ENCODE data around the gene FBXO2.

DNA sequence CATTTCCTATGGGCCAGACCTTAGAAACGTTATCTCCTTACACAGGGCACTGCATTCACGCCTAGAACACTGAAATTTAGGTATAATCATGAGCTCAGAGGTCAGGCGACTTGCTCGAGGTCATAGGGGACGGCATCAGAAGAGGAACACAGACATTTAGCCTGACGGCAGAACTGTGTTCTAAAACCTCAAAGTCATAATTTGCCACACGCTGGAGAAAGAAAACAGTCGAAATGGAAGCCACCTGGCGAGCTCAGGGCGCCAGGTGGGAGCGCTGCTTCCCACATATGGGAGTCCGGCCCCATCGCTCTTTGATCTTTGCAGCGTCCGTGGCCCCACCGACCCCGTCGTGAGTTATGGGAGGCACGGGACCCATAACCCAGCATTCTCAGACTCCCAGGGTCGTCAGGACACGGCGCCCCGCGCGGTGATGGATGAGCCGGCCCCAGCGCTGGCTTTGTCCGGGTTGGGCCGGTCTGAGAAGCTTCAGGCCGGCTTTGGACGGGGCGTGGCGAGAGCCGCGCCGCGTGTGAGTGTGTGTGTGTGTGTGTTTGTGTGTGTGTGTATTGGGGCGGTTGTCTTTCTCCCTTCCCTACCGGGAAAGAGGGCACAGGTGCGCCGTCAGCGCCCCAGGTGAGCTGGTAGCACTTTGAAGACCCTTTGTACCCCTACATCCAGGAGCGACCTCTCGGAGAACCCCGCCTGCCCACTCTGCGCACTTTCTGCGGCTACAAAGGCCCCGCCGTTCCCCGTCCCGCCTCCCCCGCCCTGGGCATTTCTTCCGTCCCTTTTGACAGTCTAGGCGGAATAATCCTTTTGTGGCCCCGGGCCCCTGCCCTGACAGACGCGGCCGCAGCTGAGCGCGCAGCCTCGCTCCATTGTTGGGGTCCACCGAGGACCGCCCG is 36.4 kb upstream of the FBXO2 start:
- no peak for TF ChIP-seq POLR2A (IDR thresholded peaks at IDR 0.05)
- TF ChIP-seq, protein P1, sequence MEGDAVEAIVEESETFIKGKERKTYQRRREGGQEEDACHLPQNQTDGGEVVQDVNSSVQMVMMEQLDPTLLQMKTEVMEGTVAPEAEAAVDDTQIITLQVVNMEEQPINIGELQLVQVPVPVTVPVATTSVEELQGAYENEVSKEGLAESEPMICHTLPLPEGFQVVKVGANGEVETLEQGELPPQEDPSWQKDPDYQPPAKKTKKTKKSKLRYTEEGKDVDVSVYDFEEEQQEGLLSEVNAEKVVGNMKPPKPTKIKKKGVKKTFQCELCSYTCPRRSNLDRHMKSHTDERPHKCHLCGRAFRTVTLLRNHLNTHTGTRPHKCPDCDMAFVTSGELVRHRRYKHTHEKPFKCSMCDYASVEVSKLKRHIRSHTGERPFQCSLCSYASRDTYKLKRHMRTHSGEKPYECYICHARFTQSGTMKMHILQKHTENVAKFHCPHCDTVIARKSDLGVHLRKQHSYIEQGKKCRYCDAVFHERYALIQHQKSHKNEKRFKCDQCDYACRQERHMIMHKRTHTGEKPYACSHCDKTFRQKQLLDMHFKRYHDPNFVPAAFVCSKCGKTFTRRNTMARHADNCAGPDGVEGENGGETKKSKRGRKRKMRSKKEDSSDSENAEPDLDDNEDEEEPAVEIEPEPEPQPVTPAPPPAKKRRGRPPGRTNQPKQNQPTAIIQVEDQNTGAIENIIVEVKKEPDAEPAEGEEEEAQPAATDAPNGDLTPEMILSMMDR (IDR thresholded peaks at IDR 0.05), result no peak

Measured in Peyer's patch (tissue), 4 donors.